B cell (primary cell): Measurements from ENCODE around the gene FOXN3. TPM values are rescaled to one million over a fixed set of nuclear protein-coding genes. Genes with fewer than 3 reads are reported as not detected.

Experiments used
- ATAC-seq: fragments of 200-7000 bp; cut with Tn5 transposase; one replicate; pipeline ENCODE4 v1.10.0; 2021; ENCODE audit warnings: low read depth, mild to moderate bottlenecking, moderate number of reproducible peaks, moderate library complexity
- CTCF ChIA-PET: fragments of 350-600 bp; sonication (Branson Sonifier 250); formaldehyde crosslinking; loops from one replicate; lab custom pipeline; 2021; ENCODE audit warnings: antibody characterized with exemption, inconsistent platforms; lab: Charles Lee
- POLR2A ChIA-PET: fragments of 350-600 bp; sonication (Branson Sonifier 250); formaldehyde crosslinking; loops from one replicate; lab custom pipeline; 2021; ENCODE audit warnings: antibody characterized with exemption; lab: Charles Lee
- DNase-seq: peaks from one replicate; pipeline ENCODE4 v3.0.0; 2013
- H2AFZ ChIP-seq: 2 replicates; pipeline ENCODE4 v1.6.1; 2012; ENCODE audit warnings: mild to moderate bottlenecking, low read depth, low read length; ENCODE audit not compliant: insufficient read depth, poor library complexity, severe bottlenecking
- H3K27ac ChIP-seq, 2 donors: 1 replicate in 1 of 2; 2 replicates in 1 of 2; pipeline ENCODE4 v1.5.1; 2012 to 2013; ENCODE audit warnings: low read length in 2 of 2, mild to moderate bottlenecking in 2 of 2, moderate library complexity in 1 of 2
- H3K27me3 ChIP-seq, 4 experiments: fragments of 200-600 bp in 1 of 4; sonication (generic) in 1 of 4; replicated peaks in 1 of 4; 1 replicate in 2 of 4; 2 replicates in 2 of 4; pipeline versions ENCODE4 v1.6.1 to v1.7.0; 2013 to 2016; ENCODE audit warnings: low read length in 3 of 4, mild to moderate bottlenecking in 2 of 4, mixed read lengths in 1 of 4, moderate library complexity in 1 of 4; ENCODE audit not compliant: insufficient read depth in 4 of 4, control insufficient read depth in 3 of 4; ENCODE audit errors: control extremely low read depth in 1 of 4
- H3K36me3 ChIP-seq, 2 experiments: replicated peaks in 1 of 2; 1 replicate in 1 of 2; 2 replicates in 1 of 2; pipeline versions ENCODE4 v1.6.1 to v1.7.1; 2013; ENCODE audit warnings: low read length in 1 of 2; ENCODE audit not compliant: insufficient read depth in 2 of 2, control insufficient read depth in 1 of 2; ENCODE audit errors: control extremely low read depth in 1 of 2, extremely low read depth in 1 of 2
- H3K4me1 ChIP-seq, 2 donors: fragments of 200-600 bp in 1 of 2; sonication (generic) in 1 of 2; 1 replicate in 1 of 2; 2 replicates in 1 of 2; pipeline versions ENCODE4 v1.5.1 to v1.6.1; 2013 to 2017; ENCODE audit warnings: low read length in 2 of 2; ENCODE audit not compliant: control insufficient read depth in 2 of 2, insufficient read depth in 2 of 2
- H3K4me2 ChIP-seq: replicated peaks from 2 replicates; pipeline ENCODE3; 2012; ENCODE audit warnings: mild to moderate bottlenecking, low read depth, low read length; ENCODE audit not compliant: poor library complexity, severe bottlenecking
- H3K4me3 ChIP-seq, 5 experiments: fragments of 200-600 bp in 1 of 5; sonication (generic) in 1 of 5; 1 replicate in 3 of 5; 2 replicates in 2 of 5; pipeline versions ENCODE4 v1.5.1 to v1.7.0; 2011 to 2016; ENCODE audit warnings: low read length in 4 of 5, mild to moderate bottlenecking in 4 of 5, low read depth in 2 of 5, control low read depth in 1 of 5, moderate library complexity in 1 of 5; ENCODE audit not compliant: insufficient read depth in 1 of 5; ENCODE audit errors: control extremely low read depth in 1 of 5, extremely low read depth in 1 of 5
- H3K79me2 ChIP-seq: fragments of 200-600 bp; sonication (generic); one replicate; pipeline ENCODE4 v1.6.0; 2016; ENCODE audit warnings: low read length; ENCODE audit not compliant: control insufficient read depth, insufficient read depth
- H3K9ac ChIP-seq: fragments of 200-600 bp; sonication (generic); 2 replicates; pipeline ENCODE4 v1.6.1; 2017; ENCODE audit warnings: mild to moderate bottlenecking, low read length, moderate library complexity
- H3K9me3 ChIP-seq, 3 donors: one replicate each; pipeline versions ENCODE4 v1.6.1 to v1.7.1; 2013; ENCODE audit warnings: low read length in 2 of 3; ENCODE audit not compliant: control insufficient read depth in 2 of 3, insufficient read depth in 1 of 3; ENCODE audit errors: control extremely low read depth in 1 of 3
- H4K20me1 ChIP-seq: 2 replicates; pipeline ENCODE4 v1.6.0; 2012; ENCODE audit warnings: mild to moderate bottlenecking, low read length; ENCODE audit not compliant: insufficient read depth, control insufficient read depth, poor library complexity, severe bottlenecking
- H3K27ac Mint-ChIP-seq: one replicate; pipeline ENCODE4 v1.8.0; 2021; ENCODE audit warnings: mixed read lengths
- H3K27me3 Mint-ChIP-seq: one replicate; pipeline ENCODE4 v1.8.0; 2021; ENCODE audit warnings: mixed read lengths
- H3K4me1 Mint-ChIP-seq: one replicate; pipeline ENCODE4 v1.8.0; 2021; ENCODE audit warnings: mixed read lengths
- H3K4me3 Mint-ChIP-seq: one replicate; pipeline ENCODE4 v1.8.0; 2021; ENCODE audit warnings: mixed read lengths
- H3K9me3 Mint-ChIP-seq: one replicate; pipeline ENCODE4 v1.8.0; 2022; ENCODE audit warnings: mixed read lengths; ENCODE audit not compliant: insufficient read depth
- CTCF ChIP-seq: fragments of 200-600 bp; IDR thresholded peaks from one replicate; pipeline ENCODE4 v1.8.0; 2022; ENCODE audit warnings: antibody characterized with exemption, mild to moderate bottlenecking
- EZH2 ChIP-seq: IDR thresholded peaks from 2 replicates; pipeline ENCODE4 v1.6.1; 2012; ENCODE audit warnings: borderline replicate concordance, low read depth, mild to moderate bottlenecking, moderate library complexity, low read length; ENCODE audit not compliant: insufficient read depth, poor library complexity, severe bottlenecking
- WGBS: methylation state at CpG from one replicate; pipeline ENCODE4 v1.1.5; 2013; ENCODE audit warnings: missing lambda C conversion rate; ENCODE audit not compliant: insufficient coverage; 5-methylcytosine and 5-hydroxymethylcytosine counted together
- intact Hi-C: fragments of 100-400 bp; cut with micrococcal nuclease; formaldehyde crosslinking; loops from one replicate; pipeline ENCODE4 v1.10.0; 2022
- polyA plus RNA-seq: library from polyadenylated mRNA; depleted of rRNA; stranded (reverse); fragments of >200 nt; gene quantifications from 2 replicates; pipeline ENCODE4 v1.2.3, GENCODE V29; 2012
- total RNA-seq, 2 donors: library from RNA; stranded (reverse); fragments of 120-200 nt in 1 of 2; gene quantifications; 1 replicate in 1 of 2; 2 replicates in 1 of 2; pipeline versions ENCODE4 v1.2.3 to v1.2.4, GENCODE V29; 2013 to 2022

The FOXN3 gene
- total and polyA plus RNA-seq, 2 donors (not counting 1 experiment from before 2014, with no cell fraction given), result 80.6 to 98.2 TPM

DNA sequence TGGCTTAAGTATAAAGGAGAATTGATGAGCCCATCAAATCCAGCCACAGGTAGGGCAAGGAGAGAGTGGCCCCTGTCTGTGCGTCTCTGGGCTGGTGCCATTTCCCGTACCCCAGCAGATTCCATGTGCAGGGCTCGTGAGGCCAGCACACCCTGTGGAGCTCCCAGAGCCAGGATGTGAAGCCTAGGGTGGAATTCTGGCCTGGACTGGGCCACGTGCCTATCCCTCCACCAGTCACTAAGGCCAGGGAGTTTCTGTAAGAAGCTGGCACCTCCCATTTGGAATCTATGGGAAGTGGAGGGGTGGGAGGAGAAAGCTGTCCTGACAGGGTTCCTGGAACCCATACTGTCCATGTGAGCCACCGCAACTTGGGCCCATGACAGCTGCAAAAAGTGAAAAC is 148.5 kb downstream of the FOXN3 start:
- no peaks in the 10 kb centered on the region for H3K9me3 ChIP-seq
- no peak overlapping the region for H2AFZ ChIP-seq
- POLR2A ChIA-PET, result no interaction called here
- DNase-seq (no peak), ATAC-seq (no peak)
- no peak overlapping the region for H3K9ac ChIP-seq
- Mint-ChIP-seq H3K27me3 (no peaks in the 10 kb centered on the region), H3K4me3 (no peak overlapping the region), H3K9me3 (no peaks in the 10 kb centered on the region), H3K4me1 (peaks cover 78% of the 10 kb centered on the region), H3K27ac (no peak overlapping the region)
- peaks cover 1 to 16% of the 10 kb centered on the region in 2 experiments for H3K36me3 ChIP-seq
- intact Hi-C loops, result no loop called here
- H3K4me1 ChIP-seq, result peaks cover 53 to 55% of the 10 kb centered on the region in 2 donors
- no peaks in the 10 kb centered on the region for H3K27me3 ChIP-seq
- TF ChIP-seq CTCF (no peak), EZH2 (no peak)
- H4K20me1 ChIP-seq, result peaks cover 17% of the 10 kb centered on the region
- H3K79me2 ChIP-seq, result peaks cover 94% of the 10 kb centered on the region
- no peak overlapping the region for H3K4me3 ChIP-seq
- no peak overlapping the region for H3K27ac ChIP-seq
- H3K4me2 ChIP-seq, result peak overlapping the region; percentile 12
- 100% methylated on average over 3 of the region's 5 CpGs for WGBS
- CTCF ChIA-PET, result interaction anchor here (1.3 to 1.5 kb wide), 2 partner anchors 91 to 150 kb away, joined by 3 read pairs; no protein-coding TSS in a partner anchor

DNA sequence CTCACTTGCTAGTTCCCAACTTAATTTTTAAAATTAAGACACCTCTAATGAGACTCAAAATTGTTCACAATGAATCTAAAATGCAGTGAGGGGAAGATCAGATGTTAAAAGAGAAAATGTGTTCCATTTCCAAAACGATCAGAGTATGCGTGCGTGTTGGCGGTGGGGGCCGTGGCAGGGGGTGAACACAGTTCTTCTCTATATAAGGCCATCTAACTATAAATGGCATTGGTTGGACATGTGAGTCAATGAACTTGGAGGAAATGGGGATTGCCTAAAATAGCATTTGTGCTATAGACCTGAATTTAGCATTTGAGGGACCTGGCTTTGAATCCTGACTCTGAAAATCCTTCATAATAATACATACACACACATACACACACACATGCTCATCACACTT is 149.4 kb downstream of the FOXN3 start:
- peaks cover 17% of the 10 kb centered on the region for H4K20me1 ChIP-seq
- Mint-ChIP-seq H3K27me3 (no peaks in the 10 kb centered on the region), H3K4me3 (no peak overlapping the region), H3K4me1 (peaks cover 75% of the 10 kb centered on the region), H3K27ac (no peak overlapping the region), H3K9me3 (no peaks in the 10 kb centered on the region)
- WGBS, result no CpG with 5 or more reads among the region's 5 CpGs
- ChIA-PET CTCF (interaction anchor here (1.5 kb wide), 1 partner anchor 150 kb away, joined by 3 read pairs; no protein-coding TSS in a partner anchor), POLR2A (no interaction called here)
- peaks cover 1 to 16% of the 10 kb centered on the region in 2 experiments for H3K36me3 ChIP-seq
- no peaks in the 10 kb centered on the region for H3K27me3 ChIP-seq
- no peak overlapping the region for H3K9ac ChIP-seq
- no peak overlapping the region for H2AFZ ChIP-seq
- H3K4me3 ChIP-seq, result no peak overlapping the region
- no peak overlapping the region for H3K27ac ChIP-seq
- peaks cover 95% of the 10 kb centered on the region for H3K79me2 ChIP-seq
- intact Hi-C loops, result no loop called here
- H3K9me3 ChIP-seq, result no peaks in the 10 kb centered on the region
- H3K4me1 ChIP-seq, result peaks cover 48 to 52% of the 10 kb centered on the region in 2 donors
- no peak for TF ChIP-seq CTCF
- no peak for TF ChIP-seq EZH2
- no peak for DNase-seq
- ATAC-seq, result no peak
- peak overlapping the region; percentile 12 for H3K4me2 ChIP-seq
